Pancreas (tissue), 10 donors: Measurements from ENCODE around the gene PRTG. TPM values are rescaled to one million over a fixed set of nuclear protein-coding genes. Genes with fewer than 3 reads are reported as not detected.

Source experiments
- ATAC-seq, 4 donors: fragments of 200-7000 bp; cut with Tn5 transposase; one replicate each; pipeline versions ENCODE4 v1.8.0 to v1.9.1; 2020; ENCODE audit warnings: mild to moderate bottlenecking in 4 of 4, moderate library complexity in 4 of 4
- DNase-seq, 6 donors: peaks; one replicate each; pipeline ENCODE4 v3.0.0-alpha.2; 2020
- FAIRE-seq: peaks from 2 replicates; lab custom pipeline; 2012; peaks lifted over from hg19 to GRCh38; lab: Jason Lieb, UNC
- H3K27ac ChIP-seq, 4 donors: fragments of 200-600 bp; sonication (generic); 1 replicate in 3 of 4; 2 replicates in 1 of 4; pipeline versions ENCODE4 v1.5.0 to v1.8.0; 2020
- H3K27me3 ChIP-seq, 4 donors: fragments of 200-600 bp; one replicate each; pipeline ENCODE4 v1.8.0; 2021
- H3K36me3 ChIP-seq, 3 donors: fragments of 200-600 bp; sonication (generic) in 1 of 3; one replicate each; pipeline versions ENCODE4 v1.5.0 to v1.8.0; 2020 to 2021
- H3K4me1 ChIP-seq, 3 donors: fragments of 200-600 bp; one replicate each; pipeline ENCODE4 v1.8.0; 2021
- H3K4me3 ChIP-seq, 4 donors: fragments of 200-600 bp; sonication (generic) in 2 of 4; one replicate each; pipeline versions ENCODE4 v1.5.0 to v1.8.0; 2020 to 2021
- H3K9me3 ChIP-seq, 4 donors: fragments of 200-600 bp; one replicate each; pipeline ENCODE4 v1.8.0; 2021
- CTCF ChIP-seq, 4 donors: fragments of 200-600 bp; sonication (generic) in 3 of 4; IDR thresholded peaks; one replicate each; pipeline versions ENCODE4 v1.5.0 to v1.8.0; 2021; ENCODE audit warnings: antibody characterized with exemption in 4 of 4
- WGBS, 2 donors: extraction: QIAGEN DNeasy Blood & Tissue Kit; methylation state at CpG; one replicate each; pipeline ENCODE4 v1.1.7; 2013; 5-methylcytosine and 5-hydroxymethylcytosine counted together
- intact Hi-C, 3 donors: fragments of 100-400 bp; cut with DNase I; formaldehyde crosslinking; loops; one replicate each; pipeline versions ENCODE4 v1.11.1 to v1.14.2; 2022
- polyA plus RNA-seq, 2 donors: library from polyadenylated mRNA; stranded (reverse); fragments of 200-250 nt; gene quantifications; one replicate each; pipeline ENCODE4 v1.2.3, GENCODE V29; 2013
- total RNA-seq, 6 donors: library from RNA; stranded (reverse); fragmentation: NEBNext Ultra II Directional in 4 of 6; extraction: Animal tissue kit (Norgen Biotek cat#: 25700) in 4 of 6; gene quantifications; one replicate each; pipeline versions ENCODE4 v1.2.1 to v1.2.4, GENCODE V29; 2021 to 2023
- donor health status: healthy with polysubstance abuse.
- donor health status: DM: no; HTN: no; CAD: no; lungs with moderate emphysema.
- donor health status: DM: no; HTN: no; CAD: no.
- donor health status: control.
- donor health status: control.
- donor health status: Bipolar disorder and iron deficiency.
- donor health status: DM: yes; HTN: yes; CAD: no.
- donor health status: DM: no; HTN: no; CAD: no.
- donor health status: DM: no; HTN: no; CAD: no.
- donor health status: DM: yes; HTN: yes; CAD: no.

Gene PRTG
- total and polyA plus RNA-seq, 8 donors: 0.05 to 0.35 (median 0.22) TPM

- 31 to 39% methylated on average over 3 of the region's 3 CpGs for WGBS, 2 donors
Observed at GRCh38 chr15:55707518-55707917, 35.4 kb downstream of the PRTG start.

GRCh38 chr15:55703873-55704301 lies 39.1 kb downstream of the PRTG start:
- Histone ChIP-seq H3K36me3 (no peaks in the 10 kb centered on the region), H3K27me3 (no peaks in the 10 kb centered on the region), H3K4me1 (peaks cover 0 to 3% (median 0%) of the 10 kb centered on the region in 3 donors), H3K9me3 (no peaks in the 10 kb centered on the region), H3K4me3 (no peak overlapping the region), H3K27ac (no peak overlapping the region)
- WGBS, 2 donors: 19 to 21% methylated on average over 2 of the region's 2 CpGs
- FAIRE-seq (no peak), DNase-seq (no peak), ATAC-seq (no peak)
- intact Hi-C loops: no loop called here
- TF ChIP-seq CTCF (IDR thresholded peaks at IDR 0.05): no peak

More at GRCh38 chr15:55707518-55707917, 35.4 kb downstream of the PRTG start:
- intact Hi-C loops: no loop called here
- Histone ChIP-seq H3K27me3 (no peaks in the 10 kb centered on the region), H3K4me3 (no peak overlapping the region), H3K27ac (no peak overlapping the region), H3K36me3 (no peaks in the 10 kb centered on the region), H3K9me3 (no peaks in the 10 kb centered on the region), H3K4me1 (peaks cover 0 to 3% (median 0%) of the 10 kb centered on the region in 3 donors)
- FAIRE-seq (no peak), ATAC-seq (no peak), DNase-seq (no peak)
- no peak for TF ChIP-seq CTCF (IDR thresholded peaks at IDR 0.05)

GRCh38 chr15:55700876-55701275 lies 42.1 kb downstream of the PRTG start:
- peaks cover 0 to 3% (median 0%) of the 10 kb centered on the region in 3 donors for H3K4me1 ChIP-seq
- H3K27me3 ChIP-seq: no peaks in the 10 kb centered on the region
- DNase-seq: no peak
- whole genome bisulfite sequencing, 2 donors: 87 to 92% methylated on average over 6 of the region's 6 CpGs
- no peak overlapping the region for H3K4me3 ChIP-seq
- FAIRE-seq: no peak
- no peak for ATAC-seq
- intact Hi-C loops: no loop called here
- no peak for TF ChIP-seq CTCF (IDR thresholded peaks at IDR 0.05)
- H3K27ac ChIP-seq: no peak overlapping the region
- no peaks in the 10 kb centered on the region for H3K9me3 ChIP-seq
- no peaks in the 10 kb centered on the region for H3K36me3 ChIP-seq

- TF ChIP-seq CTCF (IDR thresholded peaks at IDR 0.05): no peak
- DNase-seq (no peak), ATAC-seq (no peak), FAIRE-seq (no peak)
- H3K27ac ChIP-seq: no peak overlapping the region
- intact Hi-C loops: no loop called here
- H3K36me3 ChIP-seq: no peaks in the 10 kb centered on the region
- H3K4me3 ChIP-seq: no peak overlapping the region
- WGBS, 2 donors: 75 to 80% methylated on average over 4 of the region's 4 CpGs
- no peaks in the 10 kb centered on the region for H3K4me1 ChIP-seq
- H3K9me3 ChIP-seq: no peaks in the 10 kb centered on the region
- H3K27me3 ChIP-seq: no peaks in the 10 kb centered on the region
Observed at GRCh38 chr15:55698653-55699052, 44.3 kb downstream of the PRTG start.

GRCh38 chr15:55696221-55696620 lies 46.7 kb downstream of the PRTG start:
- TF ChIP-seq CTCF (IDR thresholded peaks at IDR 0.05): no peak
- 80 to 85% methylated on average over 3 of the region's 3 CpGs for WGBS, 2 donors
- no peaks in the 10 kb centered on the region for H3K27me3 ChIP-seq
- no peaks in the 10 kb centered on the region for H3K9me3 ChIP-seq
- no peak overlapping the region for H3K4me3 ChIP-seq
- intact Hi-C loops: no loop called here
- FAIRE-seq (no peak), DNase-seq (no peak), ATAC-seq (no peak)
- H3K36me3 ChIP-seq: no peaks in the 10 kb centered on the region
- H3K4me1 ChIP-seq: no peaks in the 10 kb centered on the region
- H3K27ac ChIP-seq: no peak overlapping the region
